GM12878 (cell line): ENCODE results near the gene MS4A4E. TPM values are rescaled to one million over a fixed set of nuclear protein-coding genes. Genes with fewer than 3 reads are reported as not detected.

ENCODE experiments used
- ATAC-seq: fragments of 200-7000 bp; cut with Tn5 transposase; 3 replicates; pipeline ENCODE4 v1.9.1; 2020; ENCODE audit warnings: mild to moderate bottlenecking, moderate library complexity
- BruUV-seq: library from RNA; stranded (reverse); fragments of 400-500 nt; replicated peaks from 2 replicates; lab custom pipeline; 2021; lab: Mats Ljungman, UMichigan
- CTCF ChIA-PET: fragments of 300-600 bp; sonication (Branson Sonifier 250); formaldehyde crosslinking; extraction: SDS; loops from one replicate; lab custom pipeline; 2021; ENCODE audit warnings: inconsistent platforms; lab: Yijun Ruan, JAX
- POLR2A ChIA-PET: fragments of 350-600 bp; formaldehyde crosslinking; extraction: SDS; loops from one replicate; lab custom pipeline; 2021; ENCODE audit warnings: inconsistent platforms; lab: Charles Lee
- RAD21 ChIA-PET: fragments of 300-600 bp; sonication (Branson Sonifier 250); formaldehyde crosslinking; loops from one replicate; lab custom pipeline; 2023; ENCODE audit warnings: antibody characterized with exemption; ENCODE audit not compliant: unreplicated experiment; lab: Charles Lee
- SMC1A ChIA-PET: fragments of 300-600 bp; sonication (Branson Sonifier 250); formaldehyde crosslinking; loops from one replicate; lab custom pipeline; 2023; ENCODE audit not compliant: unreplicated experiment, uncharacterized antibody; lab: Charles Lee
- DNase-seq: peaks from one replicate; pipeline ENCODE4 v3.0.0-alpha.2; 2011; ENCODE audit warnings: low read depth, low spot score
- FAIRE-seq: peaks from 3 replicates; lab custom pipeline; 2011; peaks lifted over from hg19 to GRCh38; lab: Jason Lieb, UNC
- H2AFZ ChIP-seq: 2 replicates; pipeline ENCODE4 v1.6.0; 2011; ENCODE audit warnings: low read depth, low read length, control low read depth; ENCODE audit not compliant: control insufficient read depth
- H3K27ac ChIP-seq: 2 replicates; pipeline ENCODE4 v1.5.1; 2011; ENCODE audit warnings: control low read depth; ENCODE audit not compliant: control insufficient read depth, insufficient read depth
- H3K27me3 ChIP-seq, 2 experiments: replicated peaks in 1 of 2; 2 replicates each; pipeline versions ENCODE4 v1.6.0 to v1.6.1; 2011; ENCODE audit warnings: low read length in 1 of 2; ENCODE audit not compliant: control insufficient read depth in 2 of 2, insufficient read depth in 2 of 2
- H3K36me3 ChIP-seq, 2 experiments: 2 replicates each; pipeline ENCODE4 v1.5.1; 2011; ENCODE audit warnings: low read length in 1 of 2; ENCODE audit not compliant: control insufficient read depth in 2 of 2, insufficient read depth in 2 of 2
- H3K4me1 ChIP-seq: 2 replicates; pipeline ENCODE4 v1.6.1; 2011; ENCODE audit warnings: mild to moderate bottlenecking, low read length, moderate library complexity, mixed read lengths; ENCODE audit not compliant: control insufficient read depth, insufficient read depth
- H3K4me2 ChIP-seq: 2 replicates; pipeline ENCODE4 v1.6.0; 2011; ENCODE audit warnings: control low read depth; ENCODE audit not compliant: control insufficient read depth, insufficient read depth
- H3K4me3 ChIP-seq: fragments of 200-600 bp; sonication (generic); 2 replicates; pipeline ENCODE4 v1.5.1; 2016
- H3K79me2 ChIP-seq: 2 replicates; pipeline ENCODE4 v1.6.0; 2011; ENCODE audit warnings: low read length; ENCODE audit not compliant: control insufficient read depth, insufficient read depth
- H3K9ac ChIP-seq: 2 replicates; pipeline ENCODE4 v1.8.0; 2011; ENCODE audit warnings: low read length, control low read depth, mixed read lengths; ENCODE audit not compliant: control insufficient read depth, insufficient read depth
- H3K9me3 ChIP-seq: replicated peaks from 3 replicates; pipeline ENCODE4 v1.5.1; 2011; ENCODE audit warnings: mild to moderate bottlenecking, low read length; ENCODE audit not compliant: control insufficient read depth, insufficient read depth
- H4K20me1 ChIP-seq: 2 replicates; pipeline ENCODE4 v1.6.0; 2011; ENCODE audit not compliant: control insufficient read depth, insufficient read depth
- CBFB ChIP-seq: IDR thresholded peaks from 2 replicates; pipeline ENCODE4 v1.6.1; 2016; ENCODE audit warnings: antibody characterized with exemption, low read depth
- CBX3 ChIP-seq: fragments of 200-600 bp; sonication (generic); IDR thresholded peaks from 2 replicates; pipeline ENCODE4 v1.6.1; 2016; ENCODE audit warnings: low read depth, borderline replicate concordance
- FOXM1 ChIP-seq: IDR thresholded peaks from 2 replicates; pipeline ENCODE4 v1.6.1; 2012; ENCODE audit warnings: low read depth, mild to moderate bottlenecking, inconsistent platforms, low read length, moderate library complexity
- MEF2B ChIP-seq: fragments of 450-650 bp; IDR thresholded peaks from 2 replicates; pipeline ENCODE4 v1.6.1; 2018; ENCODE audit warnings: mild to moderate bottlenecking, moderate library complexity; ENCODE audit not compliant: partially characterized antibody, poor library complexity, severe bottlenecking
- NFIC ChIP-seq: IDR thresholded peaks from 2 replicates; pipeline ENCODE4 v1.6.1; 2012; ENCODE audit warnings: low read depth, mild to moderate bottlenecking, inconsistent platforms, low read length, moderate library complexity
- NR2C1 ChIP-seq: fragments of 450-650 bp; IDR thresholded peaks from 2 replicates; pipeline ENCODE4 v1.6.1; 2017; ENCODE audit warnings: antibody characterized with exemption, mild to moderate bottlenecking, moderate library complexity
- RB1 ChIP-seq: fragments of 450-650 bp; formaldehyde crosslinking; IDR thresholded peaks from 2 replicates; pipeline ENCODE4 v1.6.1; 2017; ENCODE audit warnings: mild to moderate bottlenecking, borderline replicate concordance
- STAT3 ChIP-seq: IDR thresholded peaks from 2 replicates; pipeline ENCODE4 v1.6.1; 2011; ENCODE audit warnings: low read depth, low read length, improper control_type of control experiment
- TCF3 ChIP-seq: IDR thresholded peaks from 2 replicates; pipeline ENCODE4 v1.6.1; 2012; ENCODE audit warnings: low read depth, mild to moderate bottlenecking, low read length, borderline replicate concordance; ENCODE audit not compliant: insufficient read depth
- TCF7 ChIP-seq: IDR thresholded peaks from 2 replicates; pipeline ENCODE4 v1.6.1; 2014; ENCODE audit warnings: antibody characterized with exemption, borderline replicate concordance
- WGBS: methylation state at CpG from one replicate; pipeline ENCODE4 v1.1.6; 2016; ENCODE audit warnings: low lambda C conversion rate; ENCODE audit not compliant: insufficient replicate concordance, insufficient coverage; ENCODE audit errors: missing lambda C conversion rate; 5-methylcytosine and 5-hydroxymethylcytosine counted together
- in situ Hi-C: fragments of 300-500 bp; cut with MboI; formaldehyde crosslinking; loops from 9 replicates; pipeline ENCODE4 v1.14.3; 2018; ENCODE audit warnings: mixed read lengths
- intact Hi-C: fragments of 100-400 bp; cut with micrococcal nuclease; formaldehyde crosslinking; loops from one replicate; pipeline ENCODE4 v1.14.2; 2022; ENCODE audit not compliant: unreplicated experiment
- polyA plus RNA-seq, 11 experiments: library from polyadenylated mRNA; depleted of rRNA in 4 of 11; unstranded in 6 of 11; stranded (reverse) in 5 of 11; fragments of >200 nt; fragmentation: Nextera tagmentation in 4 of 11; fragmentation: Illumina TruSeq in 1 of 11; extraction: Ambion mirVana in 4 of 11; extraction: Trizol in 1 of 11; gene quantifications; 1 replicate in 1 of 11; 2 replicates in 10 of 11; pipeline versions ENCODE4 v1.2.1 to v1.2.3, GENCODE V29; 2011 to 2016; ENCODE audit warnings: inconsistent platforms in 2 of 11, missing spikeins in 2 of 11, low read depth in 1 of 11
- total RNA-seq, 4 experiments: library from RNA; depleted of rRNA in 3 of 4; stranded (reverse); fragments of >200 nt in 3 of 4; fragmentation: Illumina TruSeq in 1 of 4; extraction: Trizol in 1 of 4; gene quantifications; 2 replicates each; pipeline versions ENCODE4 v1.2.1 to v1.2.3, GENCODE V29; 2013 to 2021
- TF ChIP-seq, protein P1 (sequence below): fragments of 450-650 bp; IDR thresholded peaks from 2 replicates; pipeline ENCODE4 v1.6.1; 2016; ENCODE audit warnings: mild to moderate bottlenecking
- TF ChIP-seq, protein P2 (sequence below): fragments of 450-650 bp; IDR thresholded peaks from 2 replicates; pipeline ENCODE4 v1.6.1; 2017; ENCODE audit warnings: mild to moderate bottlenecking

MS4A4E gene
- total and polyA plus RNA-seq, 10 of the 15 experiments (the other 5 are each of a cell fraction or from before 2014, with no cell fraction given) = 0.06 to 0.92 (median 0.45) TPM; not detected in 3

DNA sequence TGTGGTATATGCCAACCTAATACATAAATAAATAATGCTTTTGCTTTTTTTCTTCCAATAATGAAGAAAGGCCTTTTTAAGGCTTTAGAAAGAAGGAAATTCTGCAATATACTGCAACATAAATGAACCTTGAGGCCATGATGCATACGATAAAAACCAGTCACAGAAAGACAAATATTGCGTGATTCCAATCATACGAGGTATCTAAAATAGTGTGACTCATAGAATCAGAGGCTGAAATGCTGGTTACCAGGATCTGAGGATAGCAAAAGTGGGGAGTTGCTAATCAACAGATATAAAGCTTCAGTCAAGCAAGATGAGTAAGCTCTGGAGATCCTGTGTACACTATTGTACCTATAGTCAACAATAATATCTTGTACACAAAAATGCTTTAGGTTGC is 84.3 kb downstream of the MS4A4E start:
- Histone ChIP-seq H3K9ac (no peak overlapping the region), H3K4me2 (no peak overlapping the region), H3K4me3 (no peak overlapping the region), H2AFZ (no peak overlapping the region), H3K4me1 (no peaks in the 10 kb centered on the region), H3K36me3 (no peaks in the 10 kb centered on the region), H3K9me3 (no peaks in the 10 kb centered on the region; the same call in 2 of the 3 replicates), H3K27ac (no peak overlapping the region), H3K79me2 (no peaks in the 10 kb centered on the region), H4K20me1 (no peaks in the 10 kb centered on the region), H3K27me3 (no peaks in the 10 kb centered on the region; a peak in 1 of 4 replicates)
- BruUV-seq = no TSS peak
- TF ChIP-seq MEF2B (no peak), STAT3 (no peak), TCF7 (no peak)
- WGBS = 36% methylated on average over 3 of the region's 3 CpGs
- ChIA-PET POLR2A (no interaction called here), RAD21 (no interaction called here), CTCF (interaction anchor here (0.7 to 1.4 kb wide), 3 partner anchors 13 to 93 kb away, joined by 3 to 4 read pairs (median 3); no protein-coding TSS in a partner anchor), SMC1A (no interaction called here)
- DNase-seq (no peak), FAIRE-seq (no peak), ATAC-seq (no peak)
- in situ Hi-C loops (no loop called here), intact Hi-C loops (no loop called here)

DNA sequence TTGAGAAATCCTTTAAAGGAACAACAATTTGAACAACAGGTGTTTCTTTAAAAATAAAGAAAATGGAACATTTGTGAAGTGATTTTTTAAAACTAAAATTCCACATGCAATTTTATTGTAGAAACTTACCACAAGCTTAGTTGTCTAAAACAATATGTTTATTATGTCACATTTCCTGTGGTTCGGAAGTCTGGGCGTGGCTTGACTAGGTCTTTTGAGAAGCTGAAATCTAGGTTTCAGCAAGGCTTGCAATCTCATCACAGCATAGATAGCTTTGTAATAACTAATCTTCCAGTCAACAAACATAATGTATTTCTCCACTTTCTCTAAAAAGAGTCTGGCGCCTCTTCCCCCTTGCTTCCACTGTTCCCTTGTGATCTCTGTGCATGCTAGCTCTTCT is 87.0 kb downstream of the MS4A4E start:
- Histone ChIP-seq H3K27ac (no peak overlapping the region), H4K20me1 (no peaks in the 10 kb centered on the region), H2AFZ (no peak overlapping the region), H3K9me3 (no peaks in the 10 kb centered on the region), H3K9ac (no peak overlapping the region), H3K4me3 (no peak overlapping the region), H3K27me3 (no peaks in the 10 kb centered on the region; a peak in 1 of 4 replicates), H3K4me2 (no peak overlapping the region), H3K79me2 (no peaks in the 10 kb centered on the region), H3K4me1 (no peaks in the 10 kb centered on the region), H3K36me3 (no peaks in the 10 kb centered on the region)
- no peak for DNase-seq
- ChIA-PET POLR2A (no interaction called here), CTCF (interaction anchor here (1.8 kb wide), 1 partner anchor 10 kb away, joined by 5 read pairs; no protein-coding TSS in a partner anchor), SMC1A (interaction anchor here (1.0 kb wide), 1 partner anchor 10 kb away, joined by 6 read pairs; no protein-coding TSS in a partner anchor), RAD21 (no interaction called here)
- in situ Hi-C loops (no loop called here), intact Hi-C loops (no loop called here)
- 45% methylated on average over 3 of the region's 3 CpGs for WGBS
- FAIRE-seq = no peak
- no peak for ATAC-seq
- BruUV-seq = no TSS peak
- no peak for TF ChIP-seq CBX3
- TF ChIP-seq CBFB = no peak
- TF ChIP-seq NFIC = no peak
- TF ChIP-seq, protein P1, sequence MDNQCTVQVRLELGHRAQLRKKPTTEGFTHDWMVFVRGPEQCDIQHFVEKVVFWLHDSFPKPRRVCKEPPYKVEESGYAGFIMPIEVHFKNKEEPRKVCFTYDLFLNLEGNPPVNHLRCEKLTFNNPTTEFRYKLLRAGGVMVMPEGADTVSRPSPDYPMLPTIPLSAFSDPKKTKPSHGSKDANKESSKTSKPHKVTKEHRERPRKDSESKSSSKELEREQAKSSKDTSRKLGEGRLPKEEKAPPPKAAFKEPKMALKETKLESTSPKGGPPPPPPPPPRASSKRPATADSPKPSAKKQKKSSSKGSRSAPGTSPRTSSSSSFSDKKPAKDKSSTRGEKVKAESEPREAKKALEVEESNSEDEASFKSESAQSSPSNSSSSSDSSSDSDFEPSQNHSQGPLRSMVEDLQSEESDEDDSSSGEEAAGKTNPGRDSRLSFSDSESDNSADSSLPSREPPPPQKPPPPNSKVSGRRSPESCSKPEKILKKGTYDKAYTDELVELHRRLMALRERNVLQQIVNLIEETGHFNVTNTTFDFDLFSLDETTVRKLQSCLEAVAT = no peak
- TF ChIP-seq NR2C1 = no peak
- TF ChIP-seq RB1 = no peak
- TF ChIP-seq, protein P2, sequence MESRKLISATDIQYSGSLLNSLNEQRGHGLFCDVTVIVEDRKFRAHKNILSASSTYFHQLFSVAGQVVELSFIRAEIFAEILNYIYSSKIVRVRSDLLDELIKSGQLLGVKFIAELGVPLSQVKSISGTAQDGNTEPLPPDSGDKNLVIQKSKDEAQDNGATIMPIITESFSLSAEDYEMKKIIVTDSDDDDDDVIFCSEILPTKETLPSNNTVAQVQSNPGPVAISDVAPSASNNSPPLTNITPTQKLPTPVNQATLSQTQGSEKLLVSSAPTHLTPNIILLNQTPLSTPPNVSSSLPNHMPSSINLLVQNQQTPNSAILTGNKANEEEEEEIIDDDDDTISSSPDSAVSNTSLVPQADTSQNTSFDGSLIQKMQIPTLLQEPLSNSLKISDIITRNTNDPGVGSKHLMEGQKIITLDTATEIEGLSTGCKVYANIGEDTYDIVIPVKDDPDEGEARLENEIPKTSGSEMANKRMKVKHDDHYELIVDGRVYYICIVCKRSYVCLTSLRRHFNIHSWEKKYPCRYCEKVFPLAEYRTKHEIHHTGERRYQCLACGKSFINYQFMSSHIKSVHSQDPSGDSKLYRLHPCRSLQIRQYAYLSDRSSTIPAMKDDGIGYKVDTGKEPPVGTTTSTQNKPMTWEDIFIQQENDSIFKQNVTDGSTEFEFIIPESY = no peak
- no peak for TF ChIP-seq TCF3
- no peak for TF ChIP-seq FOXM1
